Suprapubic skin (tissue), 4 donors: ENCODE data around the gene RERE. TPM values are rescaled to one million over a fixed set of nuclear protein-coding genes. Genes with fewer than 3 reads are reported as not detected.

Source experiments
- DNase-seq, 2 donors: peaks; one replicate each; pipeline ENCODE4 v3.0.0-alpha.2; 2019; ENCODE audit warnings: low spot score in 2 of 2
- H3K27ac ChIP-seq: fragments of 200-600 bp; sonication (generic); one replicate; pipeline ENCODE4 v1.5.1; 2019
- H3K27me3 ChIP-seq: fragments of 200-600 bp; sonication (generic); one replicate; pipeline ENCODE4 v1.5.1; 2019
- H3K36me3 ChIP-seq: fragments of 200-600 bp; sonication (generic); one replicate; pipeline ENCODE4 v1.5.1; 2019
- H3K4me1 ChIP-seq: fragments of 200-600 bp; sonication (generic); one replicate; pipeline ENCODE4 v1.5.1; 2019
- H3K4me3 ChIP-seq: fragments of 200-600 bp; sonication (generic); one replicate; pipeline ENCODE4 v1.5.1; 2019; ENCODE audit warnings: mild to moderate bottlenecking
- H3K9me3 ChIP-seq: fragments of 200-600 bp; sonication (generic); one replicate; pipeline ENCODE4 v1.5.1; 2019
- EP300 ChIP-seq: sonication (generic); formaldehyde crosslinking; IDR thresholded peaks from one replicate; pipeline ENCODE4 v1.6.1; 2017; ENCODE audit warnings: antibody characterized with exemption
- POLR2A ChIP-seq, 2 donors: fragments of 450-650 bp; IDR thresholded peaks; one replicate each; pipeline ENCODE4 v1.6.1; 2017; ENCODE audit warnings: antibody characterized with exemption in 2 of 2, mild to moderate bottlenecking in 2 of 2, moderate library complexity in 2 of 2
- POLR2AphosphoS5 ChIP-seq, 3 donors: sonication (generic); formaldehyde crosslinking; IDR thresholded peaks; one replicate each; pipeline ENCODE4 v1.6.1; 2017; ENCODE audit warnings: antibody characterized with exemption in 3 of 3
- WGBS: methylation state at CpG from one replicate; pipeline ENCODE4 v1.1.5; 2018; 5-methylcytosine and 5-hydroxymethylcytosine counted together
- total RNA-seq, 4 donors: library from RNA; depleted of rRNA; stranded (reverse); fragments of >200 nt; gene quantifications; one replicate each; pipeline ENCODE4 v1.1.0, GENCODE V29; 2016
- TF ChIP-seq, protein P1 (sequence below), 2 donors: fragments of 200-600 bp in 1 of 2; fragments of 450-650 bp in 1 of 2; sonication (generic) in 1 of 2; IDR thresholded peaks; one replicate each; pipeline ENCODE4 v1.5.1; 2016 to 2019; ENCODE audit warnings: antibody characterized with exemption in 2 of 2, mild to moderate bottlenecking in 1 of 2, moderate library complexity in 1 of 2

RERE gene
- total RNA-seq, 4 donors from 2014 or later = 43.4 to 113 (median 83.3) TPM

DNA sequence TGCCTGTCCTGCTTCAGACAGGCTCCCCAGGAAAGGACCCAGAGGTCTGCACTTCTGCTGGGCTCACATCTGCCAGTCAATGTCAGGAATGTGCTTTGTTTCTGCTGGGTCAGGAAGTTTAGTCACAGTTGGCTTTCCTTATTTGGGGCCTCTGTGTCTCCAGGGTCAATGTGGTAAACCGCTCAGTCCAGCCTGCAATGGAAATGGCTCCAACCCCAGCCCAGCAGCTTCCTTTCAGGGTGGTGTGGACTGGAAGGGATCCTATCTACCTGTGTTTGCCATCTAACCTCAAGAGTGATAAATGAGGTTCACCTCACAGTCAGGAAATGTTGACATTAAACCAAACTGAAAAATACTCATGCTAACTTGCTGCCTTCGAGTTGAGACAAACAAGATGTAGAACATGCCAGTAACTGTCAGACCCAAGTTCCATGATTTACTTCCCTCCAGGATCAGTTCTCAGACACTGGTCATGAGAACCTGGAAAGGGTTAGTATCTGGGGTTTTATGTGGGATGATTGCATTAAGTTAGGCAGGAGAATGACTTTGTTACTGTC, 40.8 kb upstream of the RERE start:
- DNase-seq = no peak
- H3K4me1 ChIP-seq = peaks cover 8% of the 10 kb centered on the region
- WGBS = 30% methylated on average over 2 of the region's 2 CpGs
- H3K27ac ChIP-seq = no peak overlapping the region
- peaks cover 63% of the 10 kb centered on the region for H3K36me3 ChIP-seq
- H3K4me3 ChIP-seq = no peak overlapping the region
- H3K9me3 ChIP-seq = no peaks in the 10 kb centered on the region
- H3K27me3 ChIP-seq = no peaks in the 10 kb centered on the region
- TF ChIP-seq POLR2A (IDR thresholded peaks at IDR 0.05) (no peak), POLR2AphosphoS5 (IDR thresholded peaks at IDR 0.05) (no peak), EP300 (no peak)
- TF ChIP-seq, protein P1, sequence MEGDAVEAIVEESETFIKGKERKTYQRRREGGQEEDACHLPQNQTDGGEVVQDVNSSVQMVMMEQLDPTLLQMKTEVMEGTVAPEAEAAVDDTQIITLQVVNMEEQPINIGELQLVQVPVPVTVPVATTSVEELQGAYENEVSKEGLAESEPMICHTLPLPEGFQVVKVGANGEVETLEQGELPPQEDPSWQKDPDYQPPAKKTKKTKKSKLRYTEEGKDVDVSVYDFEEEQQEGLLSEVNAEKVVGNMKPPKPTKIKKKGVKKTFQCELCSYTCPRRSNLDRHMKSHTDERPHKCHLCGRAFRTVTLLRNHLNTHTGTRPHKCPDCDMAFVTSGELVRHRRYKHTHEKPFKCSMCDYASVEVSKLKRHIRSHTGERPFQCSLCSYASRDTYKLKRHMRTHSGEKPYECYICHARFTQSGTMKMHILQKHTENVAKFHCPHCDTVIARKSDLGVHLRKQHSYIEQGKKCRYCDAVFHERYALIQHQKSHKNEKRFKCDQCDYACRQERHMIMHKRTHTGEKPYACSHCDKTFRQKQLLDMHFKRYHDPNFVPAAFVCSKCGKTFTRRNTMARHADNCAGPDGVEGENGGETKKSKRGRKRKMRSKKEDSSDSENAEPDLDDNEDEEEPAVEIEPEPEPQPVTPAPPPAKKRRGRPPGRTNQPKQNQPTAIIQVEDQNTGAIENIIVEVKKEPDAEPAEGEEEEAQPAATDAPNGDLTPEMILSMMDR (IDR thresholded peaks at IDR 0.05) = no peak

DNA sequence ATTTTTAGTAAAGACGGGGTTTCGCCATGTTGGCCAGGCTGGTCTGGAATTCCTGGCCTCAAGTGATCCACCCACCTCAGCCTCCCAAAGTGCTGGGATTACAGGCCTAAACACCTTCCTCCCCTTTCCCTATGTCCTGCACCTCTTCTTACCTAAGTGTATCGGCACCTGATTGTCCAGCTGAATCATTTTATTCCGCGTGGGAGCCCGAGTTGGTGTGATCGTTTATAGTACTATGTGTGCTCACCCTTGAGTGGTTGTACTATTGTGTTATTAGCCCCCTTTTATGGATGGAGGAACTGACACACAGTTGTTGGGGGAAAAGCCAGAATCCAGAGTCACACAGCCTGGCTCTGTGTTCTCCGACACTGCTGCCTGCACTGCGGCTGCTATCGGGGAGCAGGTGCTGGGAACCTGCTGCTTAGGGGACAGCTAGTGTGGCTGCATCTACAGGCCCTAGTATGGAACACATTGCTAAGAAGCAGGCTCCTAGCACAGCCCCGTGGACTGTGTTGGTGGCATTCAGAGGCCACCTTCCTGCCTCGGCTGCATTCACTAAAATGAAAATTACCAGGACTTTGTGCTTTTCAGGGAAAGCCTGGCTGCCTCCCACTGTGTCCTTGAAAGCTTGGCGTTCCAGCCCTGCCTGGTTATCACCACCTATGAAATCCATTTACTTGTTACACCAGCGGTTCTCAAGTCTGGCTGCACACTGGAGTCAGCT, 39.4 kb upstream of the RERE start:
- no peak overlapping the region for H3K27ac ChIP-seq
- peaks cover 50% of the 10 kb centered on the region for H3K36me3 ChIP-seq
- H3K4me3 ChIP-seq = no peak overlapping the region
- no peaks in the 10 kb centered on the region for H3K9me3 ChIP-seq
- peaks cover 8% of the 10 kb centered on the region for H3K4me1 ChIP-seq
- no peak for DNase-seq
- WGBS = 91% methylated on average over 13 of the region's 14 CpGs
- TF ChIP-seq, protein P1 (IDR thresholded peaks at IDR 0.05) = no peak
- TF ChIP-seq POLR2AphosphoS5 (IDR thresholded peaks at IDR 0.05) = no peak
- TF ChIP-seq EP300 = no peak
- no peak for TF ChIP-seq POLR2A (IDR thresholded peaks at IDR 0.05)
- no peaks in the 10 kb centered on the region for H3K27me3 ChIP-seq

DNA sequence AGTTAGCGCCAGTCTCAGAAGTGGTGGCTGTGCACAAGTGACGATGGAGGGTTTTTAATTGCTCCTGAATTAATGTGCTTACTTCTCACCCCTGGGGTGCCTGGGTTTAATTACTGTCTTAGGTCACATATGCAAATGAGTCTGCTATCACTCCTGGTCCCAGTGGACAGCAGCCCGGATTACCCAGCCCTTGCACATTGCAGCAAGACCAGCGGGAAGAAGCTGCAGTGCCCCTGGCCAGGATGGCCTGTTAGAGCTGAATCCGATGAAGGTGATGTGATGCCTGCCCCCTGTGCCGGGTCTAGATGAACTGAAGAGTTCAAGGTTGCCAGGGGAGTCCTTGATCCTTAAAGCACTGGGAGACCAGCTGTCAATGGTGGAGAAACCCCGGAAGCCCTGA, 36.8 kb upstream of the RERE start:
- H3K36me3 ChIP-seq = peaks cover 28% of the 10 kb centered on the region
- H3K4me1 ChIP-seq = peaks cover 10% of the 10 kb centered on the region
- TF ChIP-seq, protein P1 (IDR thresholded peaks at IDR 0.05) = no peak
- TF ChIP-seq POLR2AphosphoS5 (IDR thresholded peaks at IDR 0.05) = no peak
- TF ChIP-seq POLR2A (IDR thresholded peaks at IDR 0.05) = no peak
- TF ChIP-seq EP300 = no peak
- no peaks in the 10 kb centered on the region for H3K9me3 ChIP-seq
- no peak overlapping the region for H3K27ac ChIP-seq
- H3K4me3 ChIP-seq = no peak overlapping the region
- WGBS = 69% methylated on average over 5 of the region's 7 CpGs
- H3K27me3 ChIP-seq = no peaks in the 10 kb centered on the region
- DNase-seq = no peak

DNA sequence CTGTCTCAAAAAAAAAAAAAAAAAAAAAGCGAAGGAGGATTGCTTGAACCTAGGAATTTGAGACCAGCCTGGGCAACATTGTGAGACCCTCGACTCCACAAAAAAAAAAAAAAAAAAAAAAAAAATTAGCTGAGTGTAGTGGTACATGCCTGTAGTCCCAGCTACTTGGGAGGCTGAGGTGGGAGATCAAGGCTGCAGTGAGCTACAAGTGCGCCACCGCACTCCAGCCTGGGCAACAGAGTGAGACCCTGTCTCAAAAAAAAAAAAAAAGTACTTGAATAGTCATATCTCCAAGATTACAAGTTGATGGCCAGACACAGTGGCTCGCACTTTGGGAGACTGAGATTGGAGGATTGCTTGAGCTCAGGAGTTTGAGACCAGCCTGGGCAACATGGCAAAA, 33.6 kb upstream of the RERE start:
- H3K27me3 ChIP-seq = no peaks in the 10 kb centered on the region
- no peak overlapping the region for H3K4me3 ChIP-seq
- 96% methylated on average over 5 of the region's 5 CpGs for WGBS
- no peak for DNase-seq
- TF ChIP-seq POLR2A (IDR thresholded peaks at IDR 0.05) = no peak
- TF ChIP-seq POLR2AphosphoS5 (IDR thresholded peaks at IDR 0.05) = no peak
- TF ChIP-seq, protein P1 (IDR thresholded peaks at IDR 0.05) = no peak
- TF ChIP-seq EP300 = no peak
- peaks cover 18% of the 10 kb centered on the region for H3K4me1 ChIP-seq
- no peaks in the 10 kb centered on the region for H3K9me3 ChIP-seq
- no peaks in the 10 kb centered on the region for H3K36me3 ChIP-seq
- no peak overlapping the region for H3K27ac ChIP-seq

DNA sequence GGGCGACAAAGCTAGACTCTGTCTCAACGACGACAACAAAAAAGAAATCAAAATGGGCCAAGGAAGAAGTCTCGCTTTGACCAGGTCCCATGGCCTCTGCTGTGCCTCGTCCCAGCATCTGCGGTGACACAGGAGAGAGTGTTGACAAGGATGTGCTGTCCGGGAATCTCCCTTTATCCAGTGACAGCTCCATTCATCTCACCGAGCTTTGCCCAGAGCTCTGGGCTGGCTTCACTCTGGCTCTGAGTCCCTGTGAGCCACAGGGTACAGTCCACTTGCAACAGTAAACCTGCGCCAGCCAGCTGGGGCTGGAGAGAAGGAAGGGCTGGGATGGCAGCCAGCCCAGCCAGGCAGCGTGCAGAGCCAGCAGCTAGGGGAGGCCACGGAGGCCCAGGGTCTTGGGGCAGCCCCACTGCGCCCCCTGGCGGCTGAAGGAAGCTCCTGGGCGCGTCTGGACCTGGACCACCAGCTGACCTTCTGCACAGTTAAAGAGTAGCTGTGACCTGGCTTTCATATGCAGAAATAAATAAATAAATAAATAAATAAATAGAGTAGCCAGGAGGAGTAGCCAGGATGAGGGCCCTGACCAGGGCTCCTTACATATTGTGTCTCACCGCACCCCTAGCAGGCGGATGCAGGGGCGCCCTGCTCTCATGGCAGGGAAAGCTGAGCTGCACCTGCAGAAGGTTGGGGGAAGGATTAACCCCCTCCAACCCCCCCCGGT, 31.4 kb upstream of the RERE start:
- Histone ChIP-seq H3K27me3 (no peaks in the 10 kb centered on the region), H3K9me3 (no peaks in the 10 kb centered on the region), H3K4me3 (no peak overlapping the region), H3K36me3 (no peaks in the 10 kb centered on the region), H3K27ac (peak overlapping the region; percentile 15), H3K4me1 (peaks cover 18% of the 10 kb centered on the region)
- DNase-seq = peak; percentile 91 to 92
- TF ChIP-seq POLR2AphosphoS5 (IDR thresholded peaks at IDR 0.05) = no peak
- TF ChIP-seq, protein P1 (IDR thresholded peaks at IDR 0.05) = peak; percentile 76 to 93
- 43% methylated on average over 16 of the region's 19 CpGs for WGBS
